NB4 (cell line): Measurements from ENCODE around the gene GALNT18.

Experiments used
- MYC ChIP-seq: IDR thresholded peaks from 2 replicates; pipeline ENCODE4 v1.6.1; 2011; ENCODE audit warnings: low read depth, low read length
- POLR2A ChIP-seq: IDR thresholded peaks from 2 replicates; pipeline ENCODE4 v1.6.1; 2011; ENCODE audit warnings: mild to moderate bottlenecking; ENCODE audit not compliant: insufficient read length; ENCODE audit errors: extremely low read depth
- TF ChIP-seq, protein P1 (sequence below): IDR thresholded peaks from one replicate; pipeline ENCODE4 v1.5.1; 2012; ENCODE audit warnings: low read depth, low read length
- TF ChIP-seq, protein P2 (sequence below): IDR thresholded peaks from 2 replicates; pipeline ENCODE4 v1.6.1; 2011; ENCODE audit warnings: low read depth, low read length

GRCh38 chr11:11316651-11317230, 305.1 kb downstream of the GALNT18 start:
- TF ChIP-seq, protein P1, sequence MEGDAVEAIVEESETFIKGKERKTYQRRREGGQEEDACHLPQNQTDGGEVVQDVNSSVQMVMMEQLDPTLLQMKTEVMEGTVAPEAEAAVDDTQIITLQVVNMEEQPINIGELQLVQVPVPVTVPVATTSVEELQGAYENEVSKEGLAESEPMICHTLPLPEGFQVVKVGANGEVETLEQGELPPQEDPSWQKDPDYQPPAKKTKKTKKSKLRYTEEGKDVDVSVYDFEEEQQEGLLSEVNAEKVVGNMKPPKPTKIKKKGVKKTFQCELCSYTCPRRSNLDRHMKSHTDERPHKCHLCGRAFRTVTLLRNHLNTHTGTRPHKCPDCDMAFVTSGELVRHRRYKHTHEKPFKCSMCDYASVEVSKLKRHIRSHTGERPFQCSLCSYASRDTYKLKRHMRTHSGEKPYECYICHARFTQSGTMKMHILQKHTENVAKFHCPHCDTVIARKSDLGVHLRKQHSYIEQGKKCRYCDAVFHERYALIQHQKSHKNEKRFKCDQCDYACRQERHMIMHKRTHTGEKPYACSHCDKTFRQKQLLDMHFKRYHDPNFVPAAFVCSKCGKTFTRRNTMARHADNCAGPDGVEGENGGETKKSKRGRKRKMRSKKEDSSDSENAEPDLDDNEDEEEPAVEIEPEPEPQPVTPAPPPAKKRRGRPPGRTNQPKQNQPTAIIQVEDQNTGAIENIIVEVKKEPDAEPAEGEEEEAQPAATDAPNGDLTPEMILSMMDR = no peak
- TF ChIP-seq, protein P2, sequence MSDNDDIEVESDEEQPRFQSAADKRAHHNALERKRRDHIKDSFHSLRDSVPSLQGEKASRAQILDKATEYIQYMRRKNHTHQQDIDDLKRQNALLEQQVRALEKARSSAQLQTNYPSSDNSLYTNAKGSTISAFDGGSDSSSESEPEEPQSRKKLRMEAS = no peak
- no peak for TF ChIP-seq POLR2A
- no peak for TF ChIP-seq MYC
